H9 (cell line): ENCODE results near the gene CLRN3. TPM values are rescaled to one million over a fixed set of nuclear protein-coding genes. Genes with fewer than 3 reads are reported as not detected.

Source experiments
- DNase-seq: peaks from one replicate; pipeline ENCODE4 v3.0.0-alpha.2; 2017
- H2AFZ ChIP-seq: one replicate; pipeline ENCODE4 v1.6.1; 2013; ENCODE audit warnings: mild to moderate bottlenecking, low read length, control low read depth, moderate library complexity
- H2AK5ac ChIP-seq: 2 replicates; pipeline ENCODE4 v1.6.1; 2013; ENCODE audit warnings: low read length, control low read depth, mixed read lengths; ENCODE audit not compliant: insufficient read length
- H2BK120ac ChIP-seq: one replicate; pipeline ENCODE4 v1.6.1; 2013; ENCODE audit warnings: low read depth, mild to moderate bottlenecking, low read length, control low read depth, inconsistent platforms; ENCODE audit not compliant: poor library complexity, severe bottlenecking
- H2BK12ac ChIP-seq: 2 replicates; pipeline ENCODE4 v1.6.1; 2013; ENCODE audit warnings: low read length, control low read depth, mixed read lengths, low read depth; ENCODE audit not compliant: insufficient read length
- H2BK15ac ChIP-seq: 2 replicates; pipeline ENCODE4 v1.6.1; 2013; ENCODE audit warnings: low read depth, low read length, control low read depth
- H2BK20ac ChIP-seq: one replicate; pipeline ENCODE4 v1.6.1; 2013; ENCODE audit warnings: low read depth, mild to moderate bottlenecking, low read length, control low read depth, inconsistent platforms; ENCODE audit not compliant: poor library complexity, severe bottlenecking
- H2BK5ac ChIP-seq: 2 replicates; pipeline ENCODE4 v1.6.1; 2013; ENCODE audit warnings: low read length, control low read depth, mixed read lengths; ENCODE audit not compliant: insufficient read length
- H3K14ac ChIP-seq: 2 replicates; pipeline ENCODE4 v1.6.1; 2013; ENCODE audit warnings: low read length, control low read depth; ENCODE audit not compliant: insufficient read depth
- H3K18ac ChIP-seq: 2 replicates; pipeline ENCODE4 v1.6.1; 2013; ENCODE audit warnings: low read depth, mild to moderate bottlenecking, mixed read lengths, low read length, control low read depth; ENCODE audit not compliant: insufficient read length
- H3K23ac ChIP-seq: 2 replicates; pipeline ENCODE4 v1.6.1; 2013; ENCODE audit warnings: low read length, control low read depth, mixed read lengths, low read depth; ENCODE audit not compliant: insufficient read length
- H3K23me2 ChIP-seq: 2 replicates; pipeline ENCODE4 v1.6.1; 2013; ENCODE audit warnings: low read depth, mild to moderate bottlenecking, mixed read lengths, low read length, control low read depth; ENCODE audit not compliant: insufficient read length, poor library complexity, severe bottlenecking
- H3K27ac ChIP-seq: 2 replicates; pipeline ENCODE4 v1.5.1; 2013; ENCODE audit warnings: low read length, control low read depth, mixed read lengths, low read depth; ENCODE audit not compliant: insufficient read length
- H3K27me3 ChIP-seq: 2 replicates; pipeline ENCODE4 v1.6.1; 2013; ENCODE audit warnings: low read length, control low read depth, inconsistent platforms; ENCODE audit not compliant: insufficient read depth
- H3K4ac ChIP-seq: 2 replicates; pipeline ENCODE4 v1.6.1; 2013; ENCODE audit warnings: low read depth, mild to moderate bottlenecking, control low read depth, inconsistent platforms, low read length, moderate library complexity
- H3K4me1 ChIP-seq: 2 replicates; pipeline ENCODE4 v1.6.1; 2013; ENCODE audit warnings: low read length, control low read depth, inconsistent platforms; ENCODE audit not compliant: insufficient read depth
- H3K4me2 ChIP-seq: 2 replicates; pipeline ENCODE4 v1.6.1; 2013; ENCODE audit warnings: low read length, control low read depth, mixed read lengths; ENCODE audit not compliant: insufficient read length, insufficient read depth
- H3K56ac ChIP-seq: 2 replicates; pipeline ENCODE4 v1.6.1; 2013; ENCODE audit warnings: low read depth, mild to moderate bottlenecking, mixed read lengths, low read length, control low read depth; ENCODE audit not compliant: insufficient read length
- H3K79me1 ChIP-seq: 2 replicates; pipeline ENCODE4 v1.6.1; 2013; ENCODE audit warnings: low read depth, mild to moderate bottlenecking, moderate library complexity, low read length, control low read depth, inconsistent platforms; ENCODE audit not compliant: insufficient read depth, poor library complexity, severe bottlenecking
- H3K79me2 ChIP-seq: 2 replicates; pipeline ENCODE4 v1.6.1; 2013; ENCODE audit warnings: low read length, control low read depth, inconsistent platforms; ENCODE audit not compliant: insufficient read depth
- H3K9ac ChIP-seq: 2 replicates; pipeline ENCODE4 v1.6.1; 2013; ENCODE audit warnings: low read length, control low read depth, mixed read lengths; ENCODE audit not compliant: insufficient read length; ENCODE audit errors: extremely low read depth
- H3K9me3 ChIP-seq: one replicate; pipeline ENCODE4 v1.6.1; 2013; ENCODE audit warnings: low read depth, low read length, inconsistent platforms; ENCODE audit not compliant: control insufficient read depth
- H3T11ph ChIP-seq: one replicate; pipeline ENCODE4 v1.6.1; 2013; ENCODE audit warnings: mild to moderate bottlenecking, low read length, control low read depth, inconsistent platforms
- H4K20me1 ChIP-seq: one replicate; pipeline ENCODE4 v1.6.1; 2013; ENCODE audit not compliant: control insufficient read depth, insufficient read length, insufficient read depth
- H4K5ac ChIP-seq: 2 replicates; pipeline ENCODE4 v1.6.1; 2013; ENCODE audit warnings: low read depth, mild to moderate bottlenecking, mixed read lengths, low read length, control low read depth; ENCODE audit not compliant: insufficient read length
- H4K8ac ChIP-seq: replicated peaks from 2 replicates; pipeline ENCODE4 v1.6.1; 2013; ENCODE audit warnings: low read length, control low read depth, mixed read lengths, low read depth; ENCODE audit not compliant: insufficient read length
- H4K91ac ChIP-seq: 2 replicates; pipeline ENCODE4 v1.6.1; 2013; ENCODE audit warnings: low read depth, mild to moderate bottlenecking, moderate library complexity, mixed read lengths, low read length, control low read depth; ENCODE audit not compliant: insufficient read length
- H3K27ac Mint-ChIP-seq, 3 experiments: 2 replicates in 2 of 3; 3 replicates in 1 of 3; pipeline ENCODE4 v1.8.0; 2020 to 2021; ENCODE audit warnings: mixed read lengths in 3 of 3, mild to moderate bottlenecking in 1 of 3, moderate library complexity in 1 of 3
- H3K27me3 Mint-ChIP-seq: 2 replicates; pipeline ENCODE4 v1.8.0; 2021; ENCODE audit warnings: low read depth, mild to moderate bottlenecking, moderate library complexity, mixed read lengths
- H3K36me3 Mint-ChIP-seq, 3 experiments: 2 replicates in 2 of 3; 3 replicates in 1 of 3; pipeline ENCODE4 v1.8.0; 2020 to 2021; ENCODE audit warnings: low read depth in 3 of 3, mixed read lengths in 3 of 3; ENCODE audit not compliant: insufficient read depth in 1 of 3
- H3K4me1 Mint-ChIP-seq, 2 experiments: 2 replicates each; pipeline ENCODE4 v1.8.0; 2020; ENCODE audit warnings: mixed read lengths in 2 of 2
- H3K4me3 Mint-ChIP-seq, 2 experiments: 2 replicates in 1 of 2; 3 replicates in 1 of 2; pipeline ENCODE4 v1.8.0; 2020 to 2021; ENCODE audit warnings: mild to moderate bottlenecking in 2 of 2, mixed read lengths in 2 of 2, moderate library complexity in 1 of 2
- H3K9me3 Mint-ChIP-seq, 2 experiments: 2 replicates in 1 of 2; 3 replicates in 1 of 2; pipeline ENCODE4 v1.8.0; 2020; ENCODE audit warnings: mild to moderate bottlenecking in 2 of 2, mixed read lengths in 2 of 2, moderate library complexity in 1 of 2
- whole genome bisulfite sequencing: extraction: QIAGEN DNeasy Blood & Tissue Kit; methylation state at CpG from one replicate; pipeline ENCODE4 v1.1.7; 2013; ENCODE audit warnings: missing lambda C conversion rate, low lambda C conversion rate, mixed read lengths; ENCODE audit not compliant: insufficient read length; ENCODE audit errors: extremely low coverage; 5-methylcytosine and 5-hydroxymethylcytosine counted together
- total RNA-seq: library from RNA; stranded (reverse); gene quantifications from 2 replicates; pipeline ENCODE4 v1.2.1, GENCODE V29; 2021
- TF ChIP-seq, protein P1 (sequence below): fragments of 200-600 bp; sonication (generic); conservative IDR thresholded peaks from 3 replicates; pipeline ENCODE4 v1.8.0; 2021; ENCODE audit warnings: antibody characterized with exemption, mild to moderate bottlenecking

The CLRN3 gene
- total RNA-seq, 1 experiment from 2014 or later, result not detected

DNA sequence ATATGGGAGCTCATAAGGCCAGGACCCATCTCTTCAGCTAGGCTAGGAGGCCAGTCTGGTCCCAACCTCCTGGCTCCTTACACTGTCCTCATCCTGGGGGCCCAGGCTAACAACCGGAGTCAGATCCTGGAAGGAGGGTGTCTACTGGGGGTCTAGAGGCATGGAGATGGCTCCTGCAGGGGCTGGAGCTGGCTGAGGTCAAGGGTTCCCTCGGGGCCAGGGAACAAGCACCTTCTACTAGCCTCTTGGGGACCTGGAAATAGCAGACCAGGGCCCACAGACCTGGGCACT, 37.2 kb downstream of the CLRN3 start:
- Histone ChIP-seq H2BK20ac (no peak overlapping the region), H3K4ac (no peak overlapping the region), H3K79me2 (no peaks in the 10 kb centered on the region), H3K9me3 (no peaks in the 10 kb centered on the region), H3K4me2 (no peak overlapping the region), H3K79me1 (no peaks in the 10 kb centered on the region), H4K20me1 (no peaks in the 10 kb centered on the region), H3K56ac (no peak overlapping the region), H3K4me1 (no peaks in the 10 kb centered on the region), H3K18ac (no peak overlapping the region), H3K23me2 (peaks cover 4% of the 10 kb centered on the region), H3K9ac (no peak overlapping the region), H2BK120ac (no peak overlapping the region), H4K8ac (no peak overlapping the region), H2AK5ac (no peak overlapping the region), H4K5ac (no peak overlapping the region), H3K23ac (no peak overlapping the region), H2BK12ac (no peak overlapping the region), H3K27ac (no peak overlapping the region), H3K14ac (no peak overlapping the region), H2BK15ac (no peak overlapping the region), H2BK5ac (no peak overlapping the region), H3T11ph (no peak overlapping the region), H2AFZ (no peak overlapping the region), H4K91ac (no peak overlapping the region), H3K27me3 (no peaks in the 10 kb centered on the region)
- no peak for DNase-seq
- Mint-ChIP-seq H3K27me3 (peaks cover 14% of the 10 kb centered on the region), H3K36me3 (no peaks in the 10 kb centered on the region), H3K27ac (no peak overlapping the region; a peak in 1 of 7 replicates), H3K4me3 (no peak overlapping the region), H3K9me3 (peaks cover 0 to 4% of the 10 kb centered on the region in 2 experiments; a peak in 1 of 5 replicates), H3K4me1 (peaks cover 3 to 10% of the 10 kb centered on the region in 2 experiments; a peak in 3 of 4 replicates)
- TF ChIP-seq, protein P1, sequence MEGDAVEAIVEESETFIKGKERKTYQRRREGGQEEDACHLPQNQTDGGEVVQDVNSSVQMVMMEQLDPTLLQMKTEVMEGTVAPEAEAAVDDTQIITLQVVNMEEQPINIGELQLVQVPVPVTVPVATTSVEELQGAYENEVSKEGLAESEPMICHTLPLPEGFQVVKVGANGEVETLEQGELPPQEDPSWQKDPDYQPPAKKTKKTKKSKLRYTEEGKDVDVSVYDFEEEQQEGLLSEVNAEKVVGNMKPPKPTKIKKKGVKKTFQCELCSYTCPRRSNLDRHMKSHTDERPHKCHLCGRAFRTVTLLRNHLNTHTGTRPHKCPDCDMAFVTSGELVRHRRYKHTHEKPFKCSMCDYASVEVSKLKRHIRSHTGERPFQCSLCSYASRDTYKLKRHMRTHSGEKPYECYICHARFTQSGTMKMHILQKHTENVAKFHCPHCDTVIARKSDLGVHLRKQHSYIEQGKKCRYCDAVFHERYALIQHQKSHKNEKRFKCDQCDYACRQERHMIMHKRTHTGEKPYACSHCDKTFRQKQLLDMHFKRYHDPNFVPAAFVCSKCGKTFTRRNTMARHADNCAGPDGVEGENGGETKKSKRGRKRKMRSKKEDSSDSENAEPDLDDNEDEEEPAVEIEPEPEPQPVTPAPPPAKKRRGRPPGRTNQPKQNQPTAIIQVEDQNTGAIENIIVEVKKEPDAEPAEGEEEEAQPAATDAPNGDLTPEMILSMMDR, result no peak
- no CpG with 5 or more reads among the region's 2 CpGs for WGBS
